NOMO-1 treated with dmso at 0.1 percent for 144 hours (cell line): Measurements from ENCODE around the gene H19.

Experiments
- DNase-seq: peaks from one replicate; lab custom pipeline; 2025; ENCODE audit not compliant: unreplicated experiment; lab: John Stamatoyannopoulos, UW

H19 gene

GRCh38 chr11:1947592-1948237 lies 49.9 kb downstream of the H19 start:
- no peak for DNase-seq

GRCh38 chr11:1946812-1947484 lies 50.7 kb downstream of the H19 start, which contains the start of gene MRPL23:
TSS of gene MRPL23 (plus strand) at chr11:1947332. CDS start at chr11:1947363, 31 bp downstream.
- no peak for DNase-seq
